HepG2 (cell line): ENCODE results near the gene CD93. TPM values are rescaled to one million over a fixed set of nuclear protein-coding genes. Genes with fewer than 3 reads are reported as not detected.

ENCODE experiments used
- ATAC-seq: fragments of 200-7000 bp; cut with Tn5 transposase; 3 replicates; pipeline ENCODE4 v1.9.1; 2020; ENCODE audit warnings: mild to moderate bottlenecking, moderate library complexity
- BruUV-seq: library from RNA; stranded (reverse); fragments of 400-500 nt; replicated peaks from 2 replicates; lab custom pipeline; 2021; lab: Mats Ljungman, UMichigan
- CTCF ChIA-PET: fragments of 300-600 bp; formaldehyde crosslinking; extraction: SDS; loops from one replicate; lab custom pipeline; 2021; ENCODE audit warnings: low total read pairs, inconsistent platforms, low intra/inter-chr PET ratio; lab: Yijun Ruan, JAX
- POLR2A ChIA-PET: fragments of 350-600 bp; sonication (Branson Sonifier 250); formaldehyde crosslinking; loops from one replicate; lab custom pipeline; 2020; ENCODE audit warnings: antibody characterized with exemption, inconsistent platforms; lab: Yijun Ruan, JAX
- DNase-seq: peaks from one replicate; pipeline ENCODE4 v3.0.0-alpha.2; 2015; ENCODE audit warnings: low spot score
- FAIRE-seq: peaks from 3 replicates; lab custom pipeline; 2011; peaks lifted over from hg19 to GRCh38; lab: Jason Lieb, UNC
- H2AFZ ChIP-seq: one replicate; pipeline ENCODE4 v1.6.1; 2011; ENCODE audit warnings: low read length, inconsistent platforms
- H3K27ac ChIP-seq: fragments of 300-600 bp; 3 replicates; pipeline ENCODE4 v1.8.0; 2011; ENCODE audit warnings: mixed run types, mild to moderate bottlenecking, mixed read lengths, low read length, inconsistent platforms; ENCODE audit not compliant: insufficient read depth; ENCODE audit errors: extremely low read length
- H3K27me3 ChIP-seq, 2 experiments: fragments of 200-600 bp in 1 of 2; 2 replicates in 1 of 2; 3 replicates in 1 of 2; pipeline versions ENCODE4 v1.6.0 to v1.8.0; 2011; ENCODE audit warnings: low read length in 2 of 2, mild to moderate bottlenecking in 2 of 2, moderate library complexity in 2 of 2, inconsistent platforms in 1 of 2; ENCODE audit not compliant: insufficient read depth in 2 of 2, control insufficient read depth in 1 of 2
- H3K36me3 ChIP-seq, 2 experiments: fragments of 200-600 bp in 1 of 2; replicated peaks in 1 of 2; 2 replicates in 1 of 2; 3 replicates in 1 of 2; pipeline versions ENCODE4 v1.5.1 to v1.8.0; 2011; ENCODE audit warnings: low read length in 2 of 2, inconsistent platforms in 1 of 2; ENCODE audit not compliant: insufficient read depth in 2 of 2, control insufficient read depth in 1 of 2
- H3K4me1 ChIP-seq: 2 replicates; pipeline ENCODE4 v1.5.1; 2012; ENCODE audit warnings: low read length, inconsistent platforms; ENCODE audit not compliant: insufficient read depth
- H3K4me2 ChIP-seq: 2 replicates; pipeline ENCODE4 v1.6.0; 2011; ENCODE audit warnings: low read depth, low read length, inconsistent platforms
- H3K4me3 ChIP-seq, 3 experiments: fragments of 200-600 bp in 1 of 3; sonication (generic), shearing (Covaris generic) in 1 of 3; replicated peaks in 1 of 3; 2 replicates each; pipeline ENCODE4 v1.5.1; 2011 to 2016; ENCODE audit warnings: low read length in 3 of 3, inconsistent platforms in 2 of 3, low read depth in 2 of 3, mild to moderate bottlenecking in 2 of 3, control low read depth in 1 of 3, mixed read lengths in 1 of 3; ENCODE audit not compliant: insufficient read depth in 1 of 3
- H3K79me2 ChIP-seq: one replicate; pipeline ENCODE4 v1.6.1; 2011; ENCODE audit warnings: low read length, inconsistent platforms; ENCODE audit not compliant: insufficient read depth
- H3K9ac ChIP-seq: 2 replicates; pipeline ENCODE4 v1.6.0; 2011; ENCODE audit warnings: mild to moderate bottlenecking, low read depth, low read length, inconsistent platforms; ENCODE audit not compliant: insufficient read depth
- H3K9me3 ChIP-seq: 2 replicates; pipeline ENCODE4 v1.5.1; 2012; ENCODE audit warnings: mild to moderate bottlenecking, low read length
- H4K20me1 ChIP-seq: 2 replicates; pipeline ENCODE4 v1.6.0; 2011; ENCODE audit warnings: inconsistent platforms, mild to moderate bottlenecking, low read length, moderate library complexity; ENCODE audit not compliant: insufficient read depth
- CCDC6 ChIP-seq: sonication (generic); formaldehyde crosslinking; IDR thresholded peaks from 2 replicates; pipeline ENCODE4 v1.8.1; 2022; ENCODE audit warnings: mild to moderate bottlenecking, missing genetic modification reagents, moderate library complexity
- KMT2A ChIP-seq: sonication (generic); formaldehyde crosslinking; IDR thresholded peaks from 2 replicates; pipeline ENCODE4 v1.4.0; 2020; ENCODE audit warnings: missing genetic modification reagents
- NFIB ChIP-seq: sonication (generic); formaldehyde crosslinking; IDR thresholded peaks from 2 replicates; pipeline ENCODE4 v1.9.0; 2021; ENCODE audit warnings: missing genetic modification reagents, mild to moderate bottlenecking, borderline replicate concordance
- PHF21A ChIP-seq: sonication (generic); formaldehyde crosslinking; IDR thresholded peaks from 2 replicates; pipeline ENCODE4 v1.5.0; 2020; ENCODE audit warnings: mild to moderate bottlenecking, missing genetic modification reagents
- RARA ChIP-seq: IDR thresholded peaks from 2 replicates; pipeline ENCODE4 v1.6.1; 2016; ENCODE audit warnings: missing genetic modification reagents, missing compliant biosample characterization
- RFX3 ChIP-seq: IDR thresholded peaks from 2 replicates; pipeline ENCODE4 v1.6.1; 2016; ENCODE audit warnings: missing biosample characterization, missing genetic modification reagents
- U2AF1 ChIP-seq: fragments of 200-400 bp; formaldehyde crosslinking; optimal IDR thresholded peaks from 2 replicates; pipeline ENCODE3; 2017; ENCODE audit warnings: mild to moderate bottlenecking, low read depth, low read length
- XBP1 ChIP-seq: sonication (generic); formaldehyde crosslinking; IDR thresholded peaks from 2 replicates; pipeline ENCODE4 v1.5.0; 2020; ENCODE audit warnings: missing genetic modification reagents
- ZMYM2 ChIP-seq: sonication (generic); formaldehyde crosslinking; IDR thresholded peaks from 2 replicates; pipeline ENCODE4 v1.8.0; 2022; ENCODE audit warnings: mild to moderate bottlenecking, missing genetic modification reagents
- ZNF30 ChIP-seq: sonication (generic); formaldehyde crosslinking; IDR thresholded peaks from 2 replicates; pipeline ENCODE4 v1.5.0; 2020; ENCODE audit warnings: mild to moderate bottlenecking, missing genetic modification reagents
- ZNF619 ChIP-seq: sonication (generic); formaldehyde crosslinking; IDR thresholded peaks from 2 replicates; pipeline ENCODE4 v1.4.0; 2020; ENCODE audit warnings: mild to moderate bottlenecking, missing genetic modification reagents
- ZNF724P ChIP-seq: sonication (generic); formaldehyde crosslinking; IDR thresholded peaks from 2 replicates; pipeline ENCODE4 v1.8.0; 2022; ENCODE audit warnings: missing genetic modification reagents, borderline replicate concordance
- in situ Hi-C: cut with HindIII; loops from 2 replicates; pipeline ENCODE4 v1.10.0; 2017; ENCODE audit warnings: low pct_unique_long_range_greater_than_20kb; ENCODE audit not compliant: extremely low pct_ligation_motif_present
- intact Hi-C: fragments of 100-400 bp; cut with micrococcal nuclease; formaldehyde crosslinking; loops from one replicate; pipeline ENCODE4 v1.10.0; 2022; ENCODE audit not compliant: unreplicated experiment
- polyA plus RNA-seq, 8 experiments: library from polyadenylated mRNA; depleted of rRNA in 3 of 8; stranded (reverse) in 7 of 8; unstranded in 1 of 8; fragments of >200 nt; fragmentation: Illumina TruSeq in 4 of 8; extraction: Trizol in 4 of 8; gene quantifications; 2 replicates each; pipeline versions ENCODE4 v1.2.1 to v1.2.3, GENCODE V29; 2011 to 2016; ENCODE audit warnings: low read depth in 4 of 8, missing spikeins in 1 of 8, mixed read lengths in 1 of 8; ENCODE audit not compliant: insufficient read depth in 1 of 8
- total RNA-seq, 5 experiments: library from RNA; depleted of rRNA; stranded (reverse); fragments of >200 nt; fragmentation: Illumina TruSeq; extraction: Trizol; gene quantifications; 2 replicates each; pipeline ENCODE4 v1.2.3, GENCODE V29; 2016; ENCODE audit warnings: low read depth in 1 of 5
- TF ChIP-seq, protein P1 (sequence below): sonication (generic); formaldehyde crosslinking; IDR thresholded peaks from 2 replicates; pipeline ENCODE4 v1.4.0; 2020; ENCODE audit warnings: mild to moderate bottlenecking, missing genetic modification reagents
- TF ChIP-seq, protein P2 (sequence below): sonication (generic); formaldehyde crosslinking; IDR thresholded peaks from 2 replicates; pipeline ENCODE4 v1.4.0; 2020; ENCODE audit warnings: missing genetic modification reagents
- TF ChIP-seq, protein P3 (sequence below): sonication (generic); formaldehyde crosslinking; IDR thresholded peaks from 2 replicates; pipeline ENCODE4 v1.4.0; 2020; ENCODE audit warnings: missing genetic modification reagents

Gene CD93
- total and polyA plus RNA-seq, 2 of the 13 experiments (the other 11 are each of a cell fraction or from before 2014, with no cell fraction given): not detected

GRCh38 chr20:23100720-23101107 is 14.6 kb upstream of the CD93 start:
- Histone ChIP-seq H2AFZ (no peak overlapping the region), H3K4me1 (no peaks in the 10 kb centered on the region), H4K20me1 (no peaks in the 10 kb centered on the region), H3K9ac (no peak overlapping the region), H3K4me3 (no peak overlapping the region), H3K27me3 (peaks cover 0 to 24% of the 10 kb centered on the region in 2 experiments; a peak in 3 of 5 replicates), H3K79me2 (no peaks in the 10 kb centered on the region), H3K9me3 (no peaks in the 10 kb centered on the region), H3K27ac (no peak overlapping the region), H3K36me3 (no peaks in the 10 kb centered on the region), H3K4me2 (no peak overlapping the region)
- no TSS peak for BruUV-seq
- POLR2A ChIA-PET: no interaction called here
- DNase-seq: no peak
- CTCF ChIA-PET: no interaction called here
- ATAC-seq: no peak
- no peak for FAIRE-seq
- intact Hi-C loops: no loop called here
- in situ Hi-C loops: no loop called here
- TF ChIP-seq, protein P1, sequence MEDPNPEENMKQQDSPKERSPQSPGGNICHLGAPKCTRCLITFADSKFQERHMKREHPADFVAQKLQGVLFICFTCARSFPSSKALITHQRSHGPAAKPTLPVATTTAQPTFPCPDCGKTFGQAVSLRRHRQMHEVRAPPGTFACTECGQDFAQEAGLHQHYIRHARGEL (CRISPR knock-in tag): no peak
- TF ChIP-seq ZNF30: no peak
- TF ChIP-seq, protein P2, sequence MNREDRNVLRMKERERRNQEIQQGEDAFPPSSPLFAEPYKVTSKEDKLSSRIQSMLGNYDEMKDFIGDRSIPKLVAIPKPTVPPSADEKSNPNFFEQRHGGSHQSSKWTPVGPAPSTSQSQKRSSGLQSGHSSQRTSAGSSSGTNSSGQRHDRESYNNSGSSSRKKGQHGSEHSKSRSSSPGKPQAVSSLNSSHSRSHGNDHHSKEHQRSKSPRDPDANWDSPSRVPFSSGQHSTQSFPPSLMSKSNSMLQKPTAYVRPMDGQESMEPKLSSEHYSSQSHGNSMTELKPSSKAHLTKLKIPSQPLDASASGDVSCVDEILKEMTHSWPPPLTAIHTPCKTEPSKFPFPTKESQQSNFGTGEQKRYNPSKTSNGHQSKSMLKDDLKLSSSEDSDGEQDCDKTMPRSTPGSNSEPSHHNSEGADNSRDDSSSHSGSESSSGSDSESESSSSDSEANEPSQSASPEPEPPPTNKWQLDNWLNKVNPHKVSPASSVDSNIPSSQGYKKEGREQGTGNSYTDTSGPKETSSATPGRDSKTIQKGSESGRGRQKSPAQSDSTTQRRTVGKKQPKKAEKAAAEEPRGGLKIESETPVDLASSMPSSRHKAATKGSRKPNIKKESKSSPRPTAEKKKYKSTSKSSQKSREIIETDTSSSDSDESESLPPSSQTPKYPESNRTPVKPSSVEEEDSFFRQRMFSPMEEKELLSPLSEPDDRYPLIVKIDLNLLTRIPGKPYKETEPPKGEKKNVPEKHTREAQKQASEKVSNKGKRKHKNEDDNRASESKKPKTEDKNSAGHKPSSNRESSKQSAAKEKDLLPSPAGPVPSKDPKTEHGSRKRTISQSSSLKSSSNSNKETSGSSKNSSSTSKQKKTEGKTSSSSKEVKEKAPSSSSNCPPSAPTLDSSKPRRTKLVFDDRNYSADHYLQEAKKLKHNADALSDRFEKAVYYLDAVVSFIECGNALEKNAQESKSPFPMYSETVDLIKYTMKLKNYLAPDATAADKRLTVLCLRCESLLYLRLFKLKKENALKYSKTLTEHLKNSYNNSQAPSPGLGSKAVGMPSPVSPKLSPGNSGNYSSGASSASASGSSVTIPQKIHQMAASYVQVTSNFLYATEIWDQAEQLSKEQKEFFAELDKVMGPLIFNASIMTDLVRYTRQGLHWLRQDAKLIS (CRISPR knock-in tag): no peak
- no peak for TF ChIP-seq PHF21A (CRISPR knock-in tag)
- no peak for TF ChIP-seq U2AF1
- no peak for TF ChIP-seq RFX3 (CRISPR knock-in tag)
- TF ChIP-seq KMT2A (CRISPR knock-in tag): no peak
- TF ChIP-seq, protein P3, sequence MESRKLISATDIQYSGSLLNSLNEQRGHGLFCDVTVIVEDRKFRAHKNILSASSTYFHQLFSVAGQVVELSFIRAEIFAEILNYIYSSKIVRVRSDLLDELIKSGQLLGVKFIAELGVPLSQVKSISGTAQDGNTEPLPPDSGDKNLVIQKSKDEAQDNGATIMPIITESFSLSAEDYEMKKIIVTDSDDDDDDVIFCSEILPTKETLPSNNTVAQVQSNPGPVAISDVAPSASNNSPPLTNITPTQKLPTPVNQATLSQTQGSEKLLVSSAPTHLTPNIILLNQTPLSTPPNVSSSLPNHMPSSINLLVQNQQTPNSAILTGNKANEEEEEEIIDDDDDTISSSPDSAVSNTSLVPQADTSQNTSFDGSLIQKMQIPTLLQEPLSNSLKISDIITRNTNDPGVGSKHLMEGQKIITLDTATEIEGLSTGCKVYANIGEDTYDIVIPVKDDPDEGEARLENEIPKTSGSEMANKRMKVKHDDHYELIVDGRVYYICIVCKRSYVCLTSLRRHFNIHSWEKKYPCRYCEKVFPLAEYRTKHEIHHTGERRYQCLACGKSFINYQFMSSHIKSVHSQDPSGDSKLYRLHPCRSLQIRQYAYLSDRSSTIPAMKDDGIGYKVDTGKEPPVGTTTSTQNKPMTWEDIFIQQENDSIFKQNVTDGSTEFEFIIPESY (CRISPR knock-in tag): no peak
- no peak for TF ChIP-seq NFIB (CRISPR knock-in tag)
- TF ChIP-seq CCDC6 (CRISPR knock-in tag): no peak
- TF ChIP-seq XBP1 (CRISPR knock-in tag): no peak
- no peak for TF ChIP-seq ZNF724P (CRISPR knock-in tag)
- no peak for TF ChIP-seq RARA
- no peak for TF ChIP-seq ZNF619
- no peak for TF ChIP-seq ZMYM2
